SK-N-SH (cell line): ENCODE data around the gene YIF1B.
A peak's percentile ranks its signal among the peaks of the same experiment; 100 is the strongest.

Experiments
- EP300 ChIP-seq, 2 experiments: IDR thresholded peaks; 2 replicates each; pipeline versions ENCODE4 v1.4.0 to v1.6.1; 2012; ENCODE audit warnings: borderline replicate concordance in 1 of 2, low read depth in 1 of 2, low read length in 1 of 2
- FOSL2 ChIP-seq: IDR thresholded peaks from 2 replicates; pipeline ENCODE4 v1.4.0; 2012; ENCODE audit warnings: low read depth, mild to moderate bottlenecking, moderate library complexity, borderline replicate concordance
- NRF1 ChIP-seq: IDR thresholded peaks from 2 replicates; pipeline ENCODE4 v1.6.1; 2012; ENCODE audit warnings: low read depth, mild to moderate bottlenecking, low read length
- POLR2AphosphoS5 ChIP-seq: IDR thresholded peaks from 2 replicates; pipeline ENCODE4 v1.6.1; 2012; ENCODE audit warnings: low read depth, low read length
- RAD21 ChIP-seq: IDR thresholded peaks from 2 replicates; pipeline ENCODE4 v1.6.1; 2012; ENCODE audit warnings: mild to moderate bottlenecking, low read length
- TAF1 ChIP-seq: IDR thresholded peaks from 2 replicates; pipeline ENCODE4 v1.6.1; 2012; ENCODE audit warnings: low read depth, mild to moderate bottlenecking, low read length, moderate library complexity, borderline replicate concordance
- TF ChIP-seq, protein P1 (sequence below): fragments of 200-600 bp; sonication (generic); IDR thresholded peaks from 2 replicates; pipeline ENCODE4 v1.6.1; 2017; ENCODE audit warnings: antibody characterized with exemption, mild to moderate bottlenecking, moderate library complexity

DNA sequence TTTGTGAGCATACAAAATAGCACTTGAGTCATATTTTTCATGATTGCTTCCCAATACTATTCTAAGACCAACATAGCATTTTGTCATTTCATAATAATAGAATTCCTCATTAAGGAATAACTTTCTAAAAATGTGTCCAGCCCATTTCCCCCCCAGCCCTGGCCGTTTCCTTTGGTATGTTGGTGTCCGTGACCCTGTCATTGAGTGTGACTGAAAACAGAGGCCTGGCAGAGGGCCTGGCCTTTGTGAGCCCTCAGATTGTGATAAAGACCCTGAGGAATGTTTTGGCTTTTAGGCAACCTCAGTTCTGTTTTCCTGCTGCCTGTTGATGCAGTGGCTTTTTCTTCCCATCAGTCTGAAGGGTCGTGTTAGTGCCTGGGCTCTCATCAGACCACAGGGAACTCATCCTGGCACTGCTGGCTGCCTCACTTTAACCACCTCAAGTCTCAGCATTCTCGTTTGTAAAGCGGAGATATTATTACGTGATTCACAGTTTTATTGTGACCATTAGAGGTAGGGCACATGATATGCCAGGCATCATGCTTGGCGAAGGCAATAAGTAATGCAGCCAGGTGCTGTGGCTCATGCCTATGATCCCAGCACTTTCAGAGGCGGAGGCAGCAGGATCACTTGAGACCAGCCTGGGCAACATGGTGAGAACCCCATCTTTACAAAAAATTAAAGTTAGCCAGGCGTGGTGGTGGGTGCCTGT lies 37.6 kb downstream of the YIF1B start:
- TF ChIP-seq EP300 (IDR thresholded peaks at IDR 0.05; ENCODE audit: borderline replicate concordance in 1 of 2, low read depth in 1 of 2, low read length in 1 of 2) (peak in 1 of 2 experiments; percentile 60; a peak in 1 of 4 replicates), RAD21 (no peak), FOSL2 (0 out of 2 replicates have a peak, but pooled peaks have one; percentile 13), POLR2AphosphoS5 (peak; percentile 52; the same call in 1 of the 2 replicates), NRF1 (no peak), TAF1 (no peak)
- TF ChIP-seq, protein P1, sequence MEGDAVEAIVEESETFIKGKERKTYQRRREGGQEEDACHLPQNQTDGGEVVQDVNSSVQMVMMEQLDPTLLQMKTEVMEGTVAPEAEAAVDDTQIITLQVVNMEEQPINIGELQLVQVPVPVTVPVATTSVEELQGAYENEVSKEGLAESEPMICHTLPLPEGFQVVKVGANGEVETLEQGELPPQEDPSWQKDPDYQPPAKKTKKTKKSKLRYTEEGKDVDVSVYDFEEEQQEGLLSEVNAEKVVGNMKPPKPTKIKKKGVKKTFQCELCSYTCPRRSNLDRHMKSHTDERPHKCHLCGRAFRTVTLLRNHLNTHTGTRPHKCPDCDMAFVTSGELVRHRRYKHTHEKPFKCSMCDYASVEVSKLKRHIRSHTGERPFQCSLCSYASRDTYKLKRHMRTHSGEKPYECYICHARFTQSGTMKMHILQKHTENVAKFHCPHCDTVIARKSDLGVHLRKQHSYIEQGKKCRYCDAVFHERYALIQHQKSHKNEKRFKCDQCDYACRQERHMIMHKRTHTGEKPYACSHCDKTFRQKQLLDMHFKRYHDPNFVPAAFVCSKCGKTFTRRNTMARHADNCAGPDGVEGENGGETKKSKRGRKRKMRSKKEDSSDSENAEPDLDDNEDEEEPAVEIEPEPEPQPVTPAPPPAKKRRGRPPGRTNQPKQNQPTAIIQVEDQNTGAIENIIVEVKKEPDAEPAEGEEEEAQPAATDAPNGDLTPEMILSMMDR: no peak
